Endothelial cell (in vitro differentiated cells): ENCODE results near the gene CELA2A. TPM values are rescaled to one million over a fixed set of nuclear protein-coding genes. Genes with fewer than 3 reads are reported as not detected.

Experiments
- DNase-seq: peaks from one replicate; pipeline ENCODE4 v3.0.0; 2021; ENCODE audit warnings: low spot score
- H3K27ac Mint-ChIP-seq: one replicate; pipeline ENCODE4 v1.8.0; 2021; ENCODE audit warnings: mixed read lengths, inconsistent platforms; ENCODE audit not compliant: unreplicated experiment
- H3K27me3 Mint-ChIP-seq: one replicate; pipeline ENCODE4 v1.8.0; 2021; ENCODE audit warnings: mild to moderate bottlenecking, moderate library complexity, mixed read lengths, inconsistent platforms; ENCODE audit not compliant: unreplicated experiment
- H3K36me3 Mint-ChIP-seq: one replicate; pipeline ENCODE4 v1.8.0; 2021; ENCODE audit warnings: mild to moderate bottlenecking, low read depth, mixed read lengths, inconsistent platforms; ENCODE audit not compliant: unreplicated experiment
- H3K4me1 Mint-ChIP-seq: one replicate; pipeline ENCODE4 v1.8.0; 2021; ENCODE audit warnings: mild to moderate bottlenecking, mixed read lengths, inconsistent platforms; ENCODE audit not compliant: unreplicated experiment
- H3K4me3 Mint-ChIP-seq: one replicate; pipeline ENCODE4 v1.8.0; 2021; ENCODE audit warnings: mild to moderate bottlenecking, mixed read lengths, inconsistent platforms; ENCODE audit not compliant: unreplicated experiment
- H3K9me3 Mint-ChIP-seq: one replicate; pipeline ENCODE4 v1.8.0; 2021; ENCODE audit warnings: mixed read lengths, inconsistent platforms; ENCODE audit not compliant: unreplicated experiment
- CTCF ChIP-seq: fragments of 200-600 bp; sonication (generic); IDR thresholded peaks from one replicate; pipeline ENCODE4 v1.5.0; 2021; ENCODE audit warnings: antibody characterized with exemption; ENCODE audit not compliant: unreplicated experiment
- total RNA-seq: library from RNA; stranded (reverse); fragmentation: NEBNext Ultra II Directional; extraction: Animal tissue kit (Norgen Biotek cat#: 25700); gene quantifications from one replicate; pipeline ENCODE4 v1.2.1, GENCODE V29; 2021; ENCODE audit not compliant: unreplicated experiment

CELA2A gene
- total RNA-seq, 1 donor from 2014 or later: not detected

GRCh38 chr1:15420853-15421465 is 35.6 kb upstream of the CELA2A start:
- peaks cover 4% of the 10 kb centered on the region for H3K27me3 Mint-ChIP-seq
- H3K4me3 Mint-ChIP-seq: no peak overlapping the region

GRCh38 chr1:15422871-15423270 is 33.7 kb upstream of the CELA2A start:
- Mint-ChIP-seq H3K27ac (no peak overlapping the region), H3K4me1 (peaks cover 8% of the 10 kb centered on the region), H3K27me3 (peaks cover 8% of the 10 kb centered on the region), H3K9me3 (no peaks in the 10 kb centered on the region), H3K36me3 (peaks cover 9% of the 10 kb centered on the region), H3K4me3 (no peak overlapping the region)
- DNase-seq: no peak
- TF ChIP-seq CTCF: no peak

More at GRCh38 chr1:15420853-15421465, 35.6 kb upstream of the CELA2A start:
- no peak for DNase-seq
- Mint-ChIP-seq H3K4me1 (peaks cover 9% of the 10 kb centered on the region), H3K9me3 (no peaks in the 10 kb centered on the region), H3K36me3 (peaks cover 3% of the 10 kb centered on the region), H3K27ac (no peak overlapping the region)
- no peak for TF ChIP-seq CTCF

GRCh38 chr1:15423355-15424077 is 33.0 kb upstream of the CELA2A start:
- no peak for TF ChIP-seq CTCF
- peaks cover 9% of the 10 kb centered on the region for H3K36me3 Mint-ChIP-seq
- H3K4me1 Mint-ChIP-seq: peaks cover 8% of the 10 kb centered on the region
- no peak overlapping the region for H3K27ac Mint-ChIP-seq
- DNase-seq: no peak
- H3K27me3 Mint-ChIP-seq: peaks cover 8% of the 10 kb centered on the region
- no peak overlapping the region for H3K4me3 Mint-ChIP-seq
- H3K9me3 Mint-ChIP-seq: no peaks in the 10 kb centered on the region

- H3K4me3 Mint-ChIP-seq: no peak overlapping the region
- H3K4me1 Mint-ChIP-seq: peaks cover 8% of the 10 kb centered on the region
- peaks cover 9% of the 10 kb centered on the region for H3K36me3 Mint-ChIP-seq
- TF ChIP-seq CTCF: no peak
- H3K27me3 Mint-ChIP-seq: peaks cover 6% of the 10 kb centered on the region
- DNase-seq: no peak
- H3K9me3 Mint-ChIP-seq: no peaks in the 10 kb centered on the region
- no peak overlapping the region for H3K27ac Mint-ChIP-seq
Observed at GRCh38 chr1:15424146-15424667, 32.3 kb upstream of the CELA2A start.

GRCh38 chr1:15424981-15425380 is 31.6 kb upstream of the CELA2A start:
- Mint-ChIP-seq H3K27ac (no peak overlapping the region), H3K4me1 (peaks cover 8% of the 10 kb centered on the region), H3K9me3 (no peaks in the 10 kb centered on the region), H3K27me3 (peaks cover 6% of the 10 kb centered on the region), H3K4me3 (no peak overlapping the region), H3K36me3 (peaks cover 9% of the 10 kb centered on the region)
- DNase-seq: no peak
- TF ChIP-seq CTCF: no peak
